ENCODE results near the gene NTHL1.
"Not testable (repeated sequence)": the region's sequence is repeated elsewhere in the genome, so short reads cannot be mapped to it uniquely, and the experiment has no call there.

Gene NTHL1

DNA sequence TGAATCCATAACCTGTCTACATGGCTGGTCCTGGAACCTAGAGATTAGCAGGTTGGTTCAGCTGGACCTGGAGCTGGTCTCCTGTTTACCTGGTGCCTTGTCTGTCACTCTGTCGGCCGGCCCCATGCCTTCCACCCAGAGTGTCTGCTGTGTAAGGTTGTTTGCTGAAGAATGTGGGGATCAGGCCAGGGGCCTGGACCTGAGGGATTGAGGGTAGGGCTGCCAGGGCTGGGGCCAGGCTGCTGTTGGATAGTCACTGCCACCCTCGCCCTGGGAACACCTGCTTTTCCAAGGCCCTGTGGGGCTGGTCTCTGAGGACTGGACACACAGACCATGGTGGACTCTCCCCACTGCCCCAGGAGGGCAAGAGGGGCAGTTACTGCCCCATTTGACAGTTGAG lies 19.5 kb downstream of the NTHL1 start:
- no peak for DNase-seq (ENCODE audit: low spot score)

DNA sequence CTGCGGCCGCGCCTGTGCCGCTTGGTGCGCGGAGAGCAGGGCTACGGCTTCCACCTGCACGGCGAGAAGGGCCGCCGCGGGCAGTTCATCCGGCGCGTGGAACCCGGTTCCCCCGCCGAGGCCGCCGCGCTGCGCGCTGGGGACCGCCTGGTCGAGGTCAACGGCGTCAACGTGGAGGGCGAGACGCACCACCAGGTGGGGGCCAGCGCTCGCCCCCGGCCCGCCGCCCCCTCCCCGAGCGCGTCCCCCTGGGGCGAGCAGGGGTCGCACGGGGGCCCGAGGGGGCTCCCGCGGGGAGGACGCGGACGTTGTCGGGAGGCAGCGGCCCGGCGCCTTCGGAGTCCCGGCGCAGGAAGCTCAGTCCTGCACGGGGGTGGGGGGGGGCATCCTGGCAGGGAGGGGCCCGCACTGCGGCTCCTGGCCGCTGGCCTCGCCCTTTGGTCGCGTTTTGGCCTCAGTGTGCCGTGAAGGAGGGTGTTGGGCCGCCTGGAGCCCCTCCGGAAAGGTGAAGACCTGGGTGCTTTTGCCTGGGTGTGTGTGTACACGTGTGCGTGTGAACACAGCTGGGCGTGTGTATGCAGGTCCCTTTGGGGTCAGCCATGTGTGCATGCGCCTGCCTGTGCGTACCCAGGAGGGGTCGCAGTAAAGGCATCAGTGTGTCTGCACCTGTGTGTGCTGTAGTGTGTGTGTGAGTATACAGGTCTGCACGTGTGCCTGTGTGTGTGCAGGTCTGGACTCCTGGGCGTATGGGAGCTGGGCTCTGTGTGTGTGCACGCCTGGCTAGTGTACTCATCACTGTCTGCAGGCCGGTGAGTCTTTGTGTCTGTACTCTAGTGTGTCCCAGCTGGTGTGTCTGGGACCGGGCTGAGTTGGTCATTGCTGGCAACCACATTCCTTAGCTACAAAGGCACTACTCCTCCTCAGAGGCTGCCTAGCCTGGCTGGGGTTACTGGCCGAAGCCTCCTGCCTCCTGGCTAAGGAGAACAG lies 20.3 kb downstream of the NTHL1 start:
- DNase-seq (ENCODE audit: low spot score) = no peak

DNA sequence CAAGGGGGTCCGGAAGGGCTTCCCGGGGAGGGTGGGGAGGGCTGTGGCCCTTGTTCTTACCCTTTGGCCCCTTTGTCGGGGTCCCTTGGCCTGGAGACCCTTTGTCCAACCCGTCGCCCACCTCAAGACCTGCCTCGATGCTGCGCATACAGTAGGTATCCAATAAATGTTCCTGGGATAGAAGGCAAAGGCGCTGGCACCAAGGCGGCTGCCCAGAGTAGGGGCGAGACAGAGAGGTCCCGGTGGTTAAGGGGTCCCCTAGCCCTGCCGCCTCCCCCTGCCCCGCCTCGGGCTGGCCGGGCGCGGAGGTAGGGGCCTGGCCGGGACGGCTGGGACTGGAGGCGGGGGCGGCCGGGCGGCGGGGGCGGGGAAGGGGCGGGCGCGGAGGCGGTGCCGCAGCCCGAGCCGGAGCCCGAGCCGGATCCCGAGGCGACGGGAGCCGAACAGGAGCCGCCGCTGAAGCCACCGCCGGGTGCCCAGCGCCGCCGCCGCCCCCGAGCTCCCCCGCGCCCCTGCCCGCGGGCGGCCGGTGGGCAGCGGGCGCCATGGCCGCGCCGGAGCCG lies 21.1 kb downstream of the NTHL1 start, which contains the start of gene NHERF2:
NHERF2 (plus strand) TSS at position 442 of the 563 bp plus-strand sequence; CDS start at position 546, 104 bp downstream.
- DNase-seq (ENCODE audit: low spot score) = peak; percentile 24

DNA sequence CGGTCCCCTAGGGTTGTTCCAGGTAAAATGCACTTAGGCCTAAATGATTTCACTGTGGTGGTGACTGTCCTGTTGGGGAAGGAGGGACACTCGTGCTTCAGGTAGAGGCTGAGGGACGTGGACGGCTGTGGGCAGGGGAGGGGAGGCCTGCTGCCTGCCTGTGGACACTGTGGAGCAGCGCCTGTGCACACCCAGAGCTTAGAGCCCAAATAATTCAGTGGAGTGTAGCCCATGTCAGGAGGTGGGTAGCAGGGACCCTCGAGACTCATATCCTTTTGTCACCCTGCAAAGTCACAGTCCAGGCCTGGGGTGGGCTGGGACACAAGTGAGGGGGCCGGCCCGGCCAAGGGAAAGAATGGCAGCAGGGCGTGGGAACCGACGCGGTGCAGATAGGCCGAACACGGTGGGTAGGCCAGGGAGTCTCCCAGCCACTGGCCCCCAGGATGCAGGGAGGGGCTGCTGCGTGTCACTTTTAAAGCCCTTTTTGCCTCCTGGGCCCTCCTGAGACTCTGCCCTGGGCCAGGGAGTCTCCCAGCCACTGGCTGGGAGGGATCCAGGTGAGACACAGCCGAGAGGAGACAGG lies 21.7 kb downstream of the NTHL1 start:
- DNase-seq (ENCODE audit: low spot score) = no peak

DNA sequence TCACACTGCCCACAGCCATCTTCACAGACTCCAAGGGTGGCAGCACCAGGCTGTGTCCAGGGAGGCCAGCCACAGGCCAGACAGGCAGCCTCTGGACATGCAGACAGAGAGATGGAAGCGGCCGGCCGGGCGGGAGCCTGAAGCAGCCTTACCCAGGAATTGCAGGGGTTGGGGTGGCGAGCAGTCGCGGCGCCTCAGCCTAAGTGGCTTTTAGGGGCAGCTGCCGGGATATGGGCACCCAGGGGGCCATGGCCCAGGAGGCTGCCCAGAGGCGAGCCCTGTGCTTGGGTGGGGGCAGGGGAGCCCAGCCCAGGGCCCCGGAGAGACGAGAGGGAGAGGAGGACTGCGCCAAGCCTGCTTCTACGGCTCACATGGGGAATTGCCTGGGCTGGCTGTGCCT lies 22.4 kb downstream of the NTHL1 start:
- no peak for DNase-seq (ENCODE audit: low spot score)

DNA sequence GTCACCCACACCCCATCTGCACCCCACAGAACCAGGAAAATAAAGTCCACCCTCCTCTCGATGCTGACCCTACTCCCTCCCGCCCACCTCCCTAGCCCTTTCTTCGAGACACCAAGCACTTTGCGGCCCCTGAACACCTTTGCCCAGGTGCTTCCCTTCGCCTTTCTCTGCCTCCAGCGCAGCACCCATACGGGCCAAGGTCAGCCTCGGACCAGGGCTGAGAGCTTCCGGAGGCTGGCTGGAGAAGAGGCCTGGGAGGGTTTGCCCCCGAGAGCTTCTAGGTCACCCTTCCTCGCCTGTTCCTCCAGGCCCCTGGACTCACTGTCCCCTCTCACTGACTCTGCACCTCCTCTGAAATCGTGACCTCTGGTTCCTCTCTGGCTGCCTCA lies 23.6 kb downstream of the NTHL1 start:
- no peak for DNase-seq (ENCODE audit: low spot score)

DNA sequence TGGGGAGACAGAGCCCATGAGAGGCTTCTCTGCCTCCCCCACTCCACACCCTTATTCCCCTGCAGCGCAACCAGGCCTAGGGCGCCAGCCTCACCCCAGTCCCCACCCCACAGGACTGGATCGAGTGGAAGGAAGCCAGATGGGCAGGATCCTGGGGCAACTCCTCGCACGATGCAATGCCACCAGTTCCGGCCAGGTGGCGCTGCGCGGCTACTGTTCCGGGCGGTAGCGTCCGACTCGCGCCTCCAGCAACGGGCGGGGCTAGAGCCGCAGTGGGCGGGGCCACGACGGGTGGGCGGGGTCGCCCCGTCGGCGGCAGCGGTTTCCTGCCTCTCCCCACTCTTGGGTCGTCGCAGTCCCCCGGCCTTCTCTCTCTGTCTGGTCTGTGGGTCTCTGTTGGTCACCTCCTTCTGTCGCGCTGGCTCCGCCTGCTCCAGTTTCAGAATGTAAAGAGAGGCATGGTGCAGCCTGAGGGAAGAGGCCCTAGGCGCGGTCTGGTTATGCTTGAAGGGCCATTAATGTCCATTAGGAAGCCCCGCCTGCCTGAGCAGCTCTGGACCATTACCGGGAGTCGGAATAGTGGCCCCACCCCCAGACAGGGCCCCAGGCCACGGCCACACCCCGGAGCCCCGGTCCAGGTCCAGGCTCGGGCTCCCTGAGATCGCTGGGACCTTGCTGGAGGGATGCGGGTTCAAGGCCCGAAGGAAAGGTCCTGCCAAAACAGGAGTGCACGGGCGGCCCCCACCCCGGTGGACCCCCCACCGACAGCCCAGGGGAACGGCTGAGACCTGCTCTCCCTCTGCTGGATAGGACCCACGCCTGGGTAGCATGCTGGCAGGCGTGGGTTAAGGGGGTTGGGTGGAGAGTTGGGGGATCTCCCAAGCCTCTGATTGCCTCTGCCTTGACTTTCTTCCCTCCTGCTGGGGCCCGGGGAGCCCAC lies 24.3 kb downstream of the NTHL1 start:
- peak; percentile 94 for DNase-seq (ENCODE audit: low spot score)

DNA sequence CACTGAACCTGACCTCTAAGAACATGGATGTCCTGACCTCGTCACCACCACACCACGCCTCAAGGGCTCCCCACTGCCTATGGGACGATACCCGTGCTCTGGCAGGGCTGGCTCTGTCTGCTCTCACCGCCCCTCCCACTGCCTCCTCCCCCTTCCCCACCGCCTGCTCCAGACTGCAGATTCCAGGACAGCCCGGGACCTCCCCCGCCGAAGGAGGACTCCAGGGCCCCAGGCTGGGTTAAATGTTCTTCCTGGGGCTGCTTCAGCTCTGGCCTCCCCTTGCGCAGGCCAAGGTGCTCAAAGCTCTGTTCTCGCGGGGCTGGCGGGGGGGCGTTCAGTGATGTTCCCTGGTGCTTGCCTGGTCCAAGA lies 24.9 kb downstream of the NTHL1 start:
- no peak for DNase-seq (ENCODE audit: low spot score)

DNA sequence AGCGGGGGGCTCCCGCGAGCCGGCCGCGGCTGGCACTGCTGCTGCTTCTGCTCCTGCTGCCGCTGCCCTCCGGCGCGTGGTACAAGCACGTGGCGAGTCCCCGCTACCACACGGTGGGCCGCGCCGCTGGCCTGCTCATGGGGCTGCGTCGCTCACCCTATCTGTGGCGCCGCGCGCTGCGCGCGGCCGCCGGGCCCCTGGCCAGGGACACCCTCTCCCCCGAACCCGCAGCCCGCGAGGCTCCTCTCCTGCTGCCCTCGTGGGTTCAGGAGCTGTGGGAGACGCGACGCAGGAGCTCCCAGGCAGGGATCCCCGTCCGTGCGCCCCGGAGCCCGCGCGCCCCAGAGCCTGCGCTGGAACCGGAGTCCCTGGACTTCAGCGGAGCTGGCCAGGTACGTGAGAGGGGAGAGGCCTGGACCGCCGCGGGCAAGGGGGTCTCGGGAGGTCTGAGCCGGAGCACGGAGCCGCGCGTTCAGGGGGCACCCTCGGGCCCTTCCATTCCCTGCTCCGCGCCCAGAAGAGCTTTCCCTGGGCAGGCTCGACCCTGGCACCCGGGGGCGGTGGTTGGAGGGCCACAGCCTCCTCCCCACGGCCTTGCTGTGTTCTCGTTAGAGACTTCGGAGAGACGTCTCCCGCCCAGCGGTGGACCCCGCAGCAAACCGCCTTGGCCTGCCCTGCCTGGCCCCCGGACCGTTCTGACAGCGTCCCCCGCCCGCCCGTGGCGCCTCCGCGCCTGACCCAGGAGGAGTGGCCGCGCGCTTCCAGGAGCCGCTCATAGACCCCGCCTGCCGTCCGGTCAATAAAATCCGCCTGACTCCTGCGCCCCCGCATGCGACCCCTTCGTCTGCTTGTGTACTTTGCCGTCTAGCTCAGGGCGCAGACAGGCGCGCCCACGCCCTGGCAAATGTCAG lies 27.5 kb downstream of the NTHL1 start:
- DNase-seq (ENCODE audit: low spot score) = no peak

DNA sequence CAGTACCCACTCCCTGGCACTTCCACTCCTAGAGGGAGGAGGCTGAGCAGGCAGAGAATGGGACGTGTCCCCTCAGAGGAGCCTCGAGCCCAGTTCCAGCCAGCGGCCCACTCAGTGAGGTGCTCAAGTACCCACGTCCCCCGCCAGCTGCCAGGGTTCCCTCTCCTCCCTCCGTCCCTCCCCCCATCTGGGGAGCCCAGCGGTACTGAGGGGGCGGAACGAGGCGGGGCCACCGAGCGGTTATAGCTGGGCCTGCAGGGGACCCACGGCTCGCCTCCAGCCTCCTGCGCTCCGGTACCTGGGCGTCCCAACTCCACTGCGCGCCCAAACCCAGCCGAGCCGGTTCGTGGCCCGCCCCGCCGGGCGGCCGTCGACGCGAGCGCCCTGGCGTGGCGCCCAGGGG lies 28.1 kb downstream of the NTHL1 start, which contains the start of gene NPW:
NPW (plus strand) TSS at position 268 of the 403 bp plus-strand sequence.
- DNase-seq (ENCODE audit: low spot score) = no peak

DNA sequence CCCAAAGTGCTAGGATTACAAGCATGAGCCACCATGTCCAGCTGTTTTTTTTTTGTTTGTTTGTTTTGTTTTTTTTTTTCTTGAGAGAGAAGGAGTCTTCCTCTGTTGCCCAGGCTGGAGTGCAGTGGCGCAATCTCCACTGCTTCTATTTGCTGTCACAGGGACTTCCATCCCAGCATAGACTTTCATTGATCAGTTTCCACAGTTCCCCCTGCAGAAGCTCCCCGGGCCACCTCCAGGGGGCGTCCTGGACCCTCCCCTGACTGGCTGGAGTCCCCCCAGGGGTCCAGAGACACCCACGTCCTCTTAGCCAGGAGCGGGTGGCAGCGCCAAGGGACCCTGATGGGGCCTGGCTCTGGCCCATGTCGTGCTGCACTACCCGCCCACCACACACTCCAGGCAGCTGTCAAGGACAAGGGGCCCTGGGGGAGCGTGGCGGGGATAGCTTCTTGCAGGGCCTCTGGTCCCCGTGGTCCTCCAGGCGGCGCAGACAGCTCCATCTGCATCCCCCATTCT lies 31.2 kb downstream of the NTHL1 start:
- DNase-seq (ENCODE audit: low spot score) = no peak

DNA sequence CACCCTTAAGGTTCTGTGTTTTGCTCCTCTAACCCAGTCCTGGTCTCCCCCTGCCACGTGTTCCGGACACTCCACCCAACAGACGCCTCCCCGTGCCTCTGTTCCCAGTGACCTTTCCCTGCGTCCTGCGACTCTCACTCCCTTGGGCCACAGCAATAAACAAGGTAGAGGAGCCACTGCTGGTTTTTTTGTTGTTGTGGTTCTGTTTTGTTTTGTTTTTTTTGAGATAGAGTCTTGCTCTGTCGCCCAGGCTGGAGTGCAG lies 31.8 kb downstream of the NTHL1 start:
- DNase-seq (ENCODE audit: low spot score) = no peak

DNA sequence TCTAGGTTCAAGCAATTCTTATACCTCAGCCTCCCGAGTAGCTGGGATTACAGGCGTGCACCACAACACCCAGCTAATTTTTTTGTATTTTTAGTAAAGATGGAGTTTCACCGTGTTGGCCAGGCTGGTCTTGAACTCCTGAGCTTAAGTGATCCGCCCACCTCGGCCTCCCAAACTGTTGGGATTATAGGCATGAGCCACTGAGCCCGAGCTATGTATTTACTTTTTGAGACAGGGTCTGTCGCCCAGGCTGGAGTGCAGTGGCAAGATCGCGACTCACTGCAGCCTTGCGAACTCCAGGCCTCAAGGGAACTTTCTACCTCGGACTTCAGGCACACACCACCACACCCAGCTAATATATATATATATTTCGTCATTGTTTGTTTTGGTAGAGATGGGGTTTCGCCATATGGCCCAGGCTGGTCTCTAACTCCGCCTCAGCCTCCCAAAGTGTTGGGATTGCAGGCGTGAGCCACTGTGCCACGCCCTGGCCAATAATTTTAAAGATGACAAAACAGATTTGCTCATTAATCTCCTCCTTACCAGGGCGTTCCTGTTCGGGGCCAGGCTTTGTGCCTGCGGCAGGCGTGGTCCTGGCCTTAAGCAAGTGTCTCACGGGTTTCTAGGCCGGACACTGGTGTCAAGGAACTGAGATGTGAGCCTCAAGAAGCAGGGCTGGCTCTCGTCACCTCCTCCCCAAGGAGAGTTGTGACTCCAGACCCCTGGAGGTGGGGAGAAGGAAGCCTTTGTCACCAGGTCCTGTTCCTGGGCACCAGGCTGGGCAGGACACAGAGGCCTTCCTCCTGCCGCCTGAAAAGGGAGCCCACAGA lies 32.3 kb downstream of the NTHL1 start:
- DNase-seq (ENCODE audit: low spot score) = no peak

DNA sequence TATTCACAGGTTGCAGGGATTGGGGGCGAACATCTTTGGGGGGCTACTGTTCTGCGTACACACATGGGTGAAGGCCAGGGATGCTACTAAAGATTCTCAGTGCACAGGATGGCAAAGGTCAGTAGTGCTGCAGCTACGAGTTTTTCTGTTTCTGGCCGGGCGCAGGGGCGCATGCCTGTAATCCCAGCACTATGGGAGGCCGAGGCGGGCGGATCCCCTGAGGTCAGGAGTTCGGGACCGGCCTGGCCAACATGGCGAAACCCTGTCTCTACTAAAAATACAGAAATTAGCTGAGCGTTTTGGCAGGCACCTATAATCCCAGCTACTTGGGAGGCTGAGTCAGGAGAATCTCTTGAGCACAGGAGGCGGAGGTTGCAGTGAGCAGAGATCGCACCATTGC lies 34.1 kb downstream of the NTHL1 start:
- no peak for DNase-seq (ENCODE audit: low spot score)

DNA sequence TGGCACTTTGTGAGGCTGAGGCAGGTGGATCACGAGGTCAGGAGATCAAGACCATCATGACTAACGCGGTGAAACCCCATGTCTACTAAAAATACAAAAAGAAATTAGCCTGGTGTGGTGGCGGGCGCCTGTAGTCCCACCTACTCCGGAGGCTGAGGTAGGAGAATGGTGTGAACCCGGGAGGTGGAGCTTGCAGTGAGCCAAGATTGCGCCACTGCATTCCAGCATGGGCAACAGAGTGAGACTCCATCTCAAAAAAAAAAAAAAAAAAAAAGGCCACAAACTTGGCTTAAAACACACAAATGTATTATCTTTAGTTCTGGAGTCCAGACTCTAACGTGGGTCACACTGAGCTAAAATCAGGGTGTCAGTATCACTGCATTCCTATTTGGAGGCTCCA lies 35.9 kb downstream of the NTHL1 start:
- not testable (repeated sequence) for DNase-seq (ENCODE audit: low spot score)

DNA sequence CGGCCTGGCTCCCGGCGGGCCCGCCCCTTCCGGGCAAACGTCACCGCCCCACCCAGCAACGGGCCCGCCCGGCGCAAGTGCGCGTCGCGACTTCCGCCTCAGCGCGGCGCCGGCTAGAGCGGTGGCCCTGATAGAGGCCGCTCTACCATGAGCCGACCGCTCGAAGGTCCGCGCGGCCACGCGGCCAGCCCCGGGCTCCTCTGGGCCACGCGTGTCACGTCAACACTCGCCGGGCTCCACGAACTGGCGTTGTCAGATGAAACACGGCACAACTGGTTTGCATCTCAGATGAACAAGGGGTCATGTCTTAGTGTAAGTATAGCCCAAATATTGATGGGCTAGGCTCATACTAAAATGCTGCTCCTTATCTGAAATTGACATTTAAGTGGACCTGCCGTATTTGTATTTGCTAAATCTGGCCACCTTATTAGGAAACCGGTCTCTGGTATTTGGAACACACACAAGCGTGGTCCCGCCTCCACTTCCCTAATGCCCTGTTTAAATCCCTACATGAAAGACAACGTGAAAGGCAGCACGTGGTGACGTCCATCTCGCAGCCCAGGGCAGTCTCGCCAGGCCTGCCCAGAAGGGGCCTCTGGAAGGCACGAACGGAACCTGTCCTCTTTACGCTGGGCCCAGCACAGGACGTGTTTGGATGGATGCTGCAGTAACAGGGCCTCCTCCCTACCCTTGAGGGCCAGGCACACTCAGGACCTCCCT lies 37.7 kb downstream of the NTHL1 start, which contains the start of gene ZNF598:
ZNF598 (minus strand) TSS at position 31 of the 720 bp plus-strand sequence.
- peak; percentile 76 for DNase-seq (ENCODE audit: low spot score)

DNA sequence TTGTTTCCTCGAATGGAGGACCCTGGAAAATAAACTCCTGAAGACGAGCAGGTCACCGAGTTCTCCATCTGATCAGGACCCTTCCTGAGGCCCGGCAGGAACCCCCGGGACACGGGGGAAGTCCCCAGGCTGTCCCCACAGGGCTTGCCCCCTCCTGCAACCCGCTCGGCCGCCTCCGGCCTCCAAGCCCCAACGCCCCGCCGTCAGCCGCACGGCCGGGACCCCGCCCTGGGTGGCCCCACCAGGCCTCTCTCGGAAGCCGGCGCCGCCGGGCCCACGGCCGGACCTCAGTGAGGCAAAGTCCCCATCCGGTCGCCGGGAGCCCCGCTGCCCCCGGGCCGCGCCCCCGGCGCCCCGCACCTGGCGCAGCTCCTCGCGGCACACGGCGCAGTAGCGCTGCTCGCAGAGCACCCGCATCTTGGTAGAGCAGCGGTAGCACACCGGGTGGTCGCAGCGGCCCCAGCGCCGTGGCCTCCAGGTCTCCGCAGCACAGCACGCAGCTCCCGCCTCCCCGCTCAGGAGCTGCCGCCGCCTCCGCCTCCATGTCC lies 38.4 kb downstream of the NTHL1 start:
- DNase-seq (ENCODE audit: low spot score) = no peak

DNA sequence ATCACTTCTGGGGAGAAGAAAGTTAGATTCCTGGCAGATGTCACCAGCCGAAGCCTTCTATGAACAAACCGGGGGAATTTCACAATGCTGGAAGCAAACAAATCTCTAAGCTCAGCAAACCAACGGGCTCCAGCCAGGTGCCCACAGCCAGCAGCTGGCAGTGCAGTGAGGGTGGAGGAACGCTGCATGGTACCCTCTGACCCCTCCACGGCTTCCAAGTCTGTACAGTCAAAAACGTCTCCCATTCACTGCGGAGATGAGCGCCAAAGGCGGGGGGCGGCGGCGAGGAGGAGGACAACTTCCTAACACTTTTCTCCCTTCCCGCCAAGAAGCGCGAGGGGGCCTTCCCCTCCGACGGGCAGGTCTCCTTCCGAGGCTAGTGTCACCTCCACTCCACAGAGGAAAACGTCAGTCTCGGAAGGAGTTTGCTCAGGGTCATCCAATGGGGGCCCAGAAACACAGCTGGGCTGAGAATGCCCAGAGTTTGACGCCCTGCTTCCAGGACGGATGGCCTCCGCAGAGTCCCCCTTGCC lies 38.9 kb downstream of the NTHL1 start:
- DNase-seq (ENCODE audit: low spot score) = no peak
